Islet of Langerhans (tissue), 1 donor: ENCODE measurements around the gene ZNF486.
"Not testable (repeated sequence)": the region's sequence is repeated elsewhere in the genome, so short reads cannot be mapped to it uniquely, and the experiment has no call there.

Source experiments
- FAIRE-seq: peaks from one replicate; lab custom pipeline; 2011; peaks lifted over from hg19 to GRCh38; lab: Jason Lieb, UNC

Gene ZNF486

GRCh38 chr19:20235156-20235555 lies 68.1 kb downstream of the ZNF486 start:
- no peak for FAIRE-seq

GRCh38 chr19:20237773-20238623 lies 71.0 kb downstream of the ZNF486 start:
- FAIRE-seq = peak; percentile 86

GRCh38 chr19:20243629-20244028 lies 76.6 kb downstream of the ZNF486 start:
- FAIRE-seq = no peak

- FAIRE-seq = no peak
These were observed 77.3 kb downstream of the ZNF486 start for GRCh38 chr19:20244356-20244755.

- FAIRE-seq = no peak
These were observed 78.3 kb downstream of the ZNF486 start for GRCh38 chr19:20245309-20245708.

- FAIRE-seq = peak; percentile 93
These were observed 80.1 kb downstream of the ZNF486 start for GRCh38 chr19:20247016-20247683.

GRCh38 chr19:20248258-20248657 lies 81.2 kb downstream of the ZNF486 start:
- FAIRE-seq = not testable (repeated sequence)
